NCI-H526 treated with DMSO at 0.1 percent for 48 hours (cell line): ENCODE data around the gene LEMD2.

Experiments used
- DNase-seq: peaks from one replicate; lab custom pipeline; 2025; lab: John Stamatoyannopoulos, UW

LEMD2 gene

DNA sequence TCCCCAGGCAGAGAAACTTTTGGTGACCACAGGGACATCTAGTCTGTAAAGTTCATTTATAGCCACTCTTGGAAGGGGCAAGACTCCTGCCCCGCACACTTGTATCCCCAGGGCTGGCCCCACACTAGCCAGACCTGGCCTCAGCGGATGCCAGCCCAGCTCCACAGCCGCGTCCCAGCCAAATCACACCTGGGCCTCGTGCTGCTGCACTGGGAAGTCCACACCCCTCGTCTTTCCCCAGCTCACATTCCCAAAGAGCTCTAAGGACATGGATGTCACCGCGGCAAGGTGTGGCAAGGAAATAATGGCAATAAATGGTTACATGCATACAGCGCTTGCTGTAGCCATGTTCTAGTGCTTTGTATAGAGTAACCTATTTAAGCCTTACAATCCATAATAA, 50.8 kb downstream of the LEMD2 start:
- no peak for DNase-seq

GRCh38 chr6:33737267-33738026, 51.5 kb downstream of the LEMD2 start:
- no peak for DNase-seq

DNA sequence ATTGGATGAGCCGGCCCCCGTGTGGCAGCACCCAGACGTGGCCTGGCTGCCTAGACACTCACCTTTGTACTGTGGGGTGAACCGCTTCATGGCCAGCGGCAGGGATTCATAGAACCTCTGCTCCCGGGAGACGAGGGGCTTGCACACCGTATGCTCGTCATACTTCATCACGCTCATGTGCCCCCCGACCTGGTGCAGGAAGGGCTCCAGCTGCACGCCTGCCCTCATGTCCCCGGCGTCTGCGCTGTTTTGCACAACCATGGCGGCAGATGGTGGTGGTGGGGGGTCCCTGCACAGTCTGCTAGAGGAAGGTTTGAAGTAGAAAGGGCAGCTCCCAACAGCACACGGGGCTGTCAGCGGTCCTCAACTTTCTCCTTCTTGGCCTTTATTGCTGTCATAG, 53.7 kb downstream of the LEMD2 start:
- no peak for DNase-seq

GRCh38 chr6:33733709-33734007, 55.3 kb downstream of the LEMD2 start:
- DNase-seq, result no peak

DNA sequence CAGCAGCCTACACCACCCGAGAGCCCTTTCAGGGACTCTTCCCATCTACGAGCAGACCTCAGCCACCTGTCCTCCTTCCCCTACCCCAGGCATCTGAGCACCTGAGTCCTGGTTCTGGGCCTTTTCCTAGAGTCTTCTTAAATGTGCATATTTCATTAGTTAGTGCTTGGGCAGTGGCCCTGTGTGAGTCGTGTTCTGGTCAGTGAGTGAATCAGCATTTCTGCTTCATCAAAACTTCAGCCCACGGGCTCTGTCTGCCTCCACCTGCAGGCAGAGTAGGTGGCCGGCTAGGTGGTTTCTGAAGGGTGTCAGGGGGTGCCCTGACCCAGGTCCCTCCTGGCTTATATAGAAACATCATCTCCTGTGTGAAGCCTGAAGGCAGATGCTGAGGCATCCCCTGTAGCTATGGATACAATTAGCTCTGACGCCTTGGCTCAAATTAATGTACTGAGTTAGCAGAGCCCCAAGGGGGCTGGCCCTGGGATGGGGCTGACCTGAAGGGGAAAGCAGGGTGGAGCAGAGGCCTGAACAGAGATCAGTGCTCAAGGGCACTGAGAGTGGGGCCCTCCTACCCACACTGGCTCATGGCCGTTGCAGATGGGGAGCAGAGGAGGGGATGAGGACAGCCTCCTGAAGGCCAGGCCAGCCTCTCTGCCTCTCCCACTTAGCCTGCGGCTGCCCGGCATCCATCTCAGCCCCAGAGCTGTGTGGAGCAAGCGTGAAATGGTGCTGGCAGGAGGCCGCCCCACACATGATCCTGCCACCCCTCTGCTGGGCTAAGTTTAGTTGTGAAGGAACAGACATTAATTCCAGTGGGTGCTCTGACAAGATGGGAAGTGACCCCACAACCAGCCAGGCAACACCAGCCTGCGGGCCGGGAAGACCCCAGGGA, 55.9 kb downstream of the LEMD2 start:
- no peak for DNase-seq

- DNase-seq, result no peak
These were observed 56.5 kb downstream of the LEMD2 start for GRCh38 chr6:33732385-33732784.

GRCh38 chr6:33731751-33732282, 57.1 kb downstream of the LEMD2 start:
- no peak for DNase-seq

DNA sequence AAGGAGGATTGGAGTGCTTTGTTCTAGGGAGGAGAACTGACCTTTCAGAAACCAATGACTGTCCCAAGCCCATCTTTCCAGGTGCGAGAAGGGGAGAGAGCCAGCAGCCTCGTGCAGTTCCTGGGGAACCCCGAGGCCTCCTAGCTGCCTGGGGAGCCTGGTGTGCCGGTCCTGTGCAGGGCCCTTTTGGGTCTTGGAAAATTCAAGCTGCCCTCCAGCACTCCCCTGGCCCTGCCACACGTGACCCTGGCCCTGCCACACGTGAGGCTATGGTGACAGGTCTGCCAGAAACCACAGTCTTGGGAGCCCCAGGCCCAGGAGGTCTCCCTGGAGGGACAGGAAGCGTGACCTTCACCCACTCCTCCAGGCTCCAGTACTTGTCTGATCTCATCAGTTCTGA, 57.9 kb downstream of the LEMD2 start:
- DNase-seq, result no peak

GRCh38 chr6:33730611-33731010, 58.3 kb downstream of the LEMD2 start:
- DNase-seq, result no peak

DNA sequence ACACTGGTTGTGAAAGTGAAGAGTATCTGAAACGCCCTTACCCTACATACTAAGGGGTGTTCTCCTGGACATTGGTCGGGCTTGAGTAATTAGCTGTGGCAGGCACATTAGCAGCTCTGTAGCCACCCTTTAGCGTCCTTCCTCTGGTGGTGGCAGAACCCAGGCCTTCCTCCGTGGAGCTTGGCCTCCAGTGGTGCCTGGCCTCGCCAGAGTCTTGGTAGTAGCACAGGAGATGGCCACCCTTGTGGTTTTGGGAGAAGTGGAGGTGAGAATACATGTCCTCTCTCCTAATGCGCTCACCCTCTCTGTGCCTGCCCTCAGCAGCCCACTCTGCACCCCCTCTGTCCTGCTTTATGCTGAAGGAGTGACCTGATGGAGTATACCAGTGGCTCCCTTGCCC, 59.9 kb downstream of the LEMD2 start:
- DNase-seq, result no peak

DNA sequence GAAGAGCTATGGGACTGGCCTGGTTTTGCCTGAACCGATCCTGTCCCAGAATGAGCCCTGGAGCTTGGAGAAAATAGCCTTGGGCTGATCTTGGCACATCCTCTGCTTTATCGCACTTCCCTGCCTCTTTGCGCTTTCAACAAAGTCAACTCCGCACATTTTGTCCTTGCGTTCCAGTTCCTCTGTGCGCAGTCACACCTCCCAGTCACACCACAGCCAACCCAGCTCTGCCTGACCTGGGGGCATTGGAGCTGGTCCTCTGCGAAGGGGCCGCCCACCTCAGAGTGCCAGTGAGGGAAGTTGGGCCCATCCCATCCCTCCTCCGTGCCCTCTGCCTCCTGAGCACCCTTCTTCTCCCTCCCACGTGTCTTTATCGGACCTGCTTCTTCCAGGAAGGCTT, 60.5 kb downstream of the LEMD2 start:
- no peak for DNase-seq

GRCh38 chr6:33727932-33728331, 61.0 kb downstream of the LEMD2 start:
- no peak for DNase-seq

GRCh38 chr6:33727126-33727525, 61.8 kb downstream of the LEMD2 start:
- no peak for DNase-seq

DNA sequence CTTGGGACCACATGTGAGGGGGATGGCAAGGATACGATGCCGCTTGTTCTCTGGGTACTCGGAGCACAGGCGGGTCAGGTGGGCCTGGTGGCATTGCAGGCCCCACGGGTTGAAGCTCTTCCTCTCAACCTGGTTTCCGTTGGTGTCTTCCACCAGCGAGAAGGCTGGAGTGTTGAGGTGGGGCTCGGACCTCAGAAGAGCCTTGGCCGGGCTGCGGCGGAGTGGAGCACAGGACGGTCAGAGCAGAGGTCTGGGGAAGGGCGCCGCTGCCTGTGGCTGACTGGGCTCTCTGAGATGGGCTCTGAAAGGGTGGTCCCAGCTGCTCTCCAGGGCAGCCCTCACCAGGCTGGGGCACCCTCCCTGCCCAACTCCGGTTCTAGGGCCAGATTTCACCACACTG, 62.2 kb downstream of the LEMD2 start:
- no peak for DNase-seq

- DNase-seq, result no peak
These were observed 62.8 kb downstream of the LEMD2 start for GRCh38 chr6:33725891-33726673.

DNA sequence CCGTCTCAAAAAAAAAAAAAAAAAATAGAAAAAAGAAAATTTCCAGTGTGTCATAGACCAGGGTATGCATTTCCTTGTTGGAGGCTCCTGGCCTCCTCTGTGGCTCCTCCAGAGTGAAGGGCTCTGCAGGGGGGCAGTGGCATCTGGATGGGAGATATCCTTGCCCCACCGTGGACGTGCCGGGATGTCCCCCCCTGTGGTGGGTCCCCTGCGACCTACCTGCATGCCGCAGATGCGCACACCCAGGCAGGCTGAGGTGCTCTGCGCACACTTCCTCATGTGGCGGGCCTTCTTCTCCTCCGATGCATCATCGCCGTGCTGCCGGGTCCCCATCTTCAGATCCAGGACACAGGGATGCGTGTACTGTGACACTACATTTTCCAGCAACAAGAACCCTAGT, 63.7 kb downstream of the LEMD2 start:
- no peak for DNase-seq

DNA sequence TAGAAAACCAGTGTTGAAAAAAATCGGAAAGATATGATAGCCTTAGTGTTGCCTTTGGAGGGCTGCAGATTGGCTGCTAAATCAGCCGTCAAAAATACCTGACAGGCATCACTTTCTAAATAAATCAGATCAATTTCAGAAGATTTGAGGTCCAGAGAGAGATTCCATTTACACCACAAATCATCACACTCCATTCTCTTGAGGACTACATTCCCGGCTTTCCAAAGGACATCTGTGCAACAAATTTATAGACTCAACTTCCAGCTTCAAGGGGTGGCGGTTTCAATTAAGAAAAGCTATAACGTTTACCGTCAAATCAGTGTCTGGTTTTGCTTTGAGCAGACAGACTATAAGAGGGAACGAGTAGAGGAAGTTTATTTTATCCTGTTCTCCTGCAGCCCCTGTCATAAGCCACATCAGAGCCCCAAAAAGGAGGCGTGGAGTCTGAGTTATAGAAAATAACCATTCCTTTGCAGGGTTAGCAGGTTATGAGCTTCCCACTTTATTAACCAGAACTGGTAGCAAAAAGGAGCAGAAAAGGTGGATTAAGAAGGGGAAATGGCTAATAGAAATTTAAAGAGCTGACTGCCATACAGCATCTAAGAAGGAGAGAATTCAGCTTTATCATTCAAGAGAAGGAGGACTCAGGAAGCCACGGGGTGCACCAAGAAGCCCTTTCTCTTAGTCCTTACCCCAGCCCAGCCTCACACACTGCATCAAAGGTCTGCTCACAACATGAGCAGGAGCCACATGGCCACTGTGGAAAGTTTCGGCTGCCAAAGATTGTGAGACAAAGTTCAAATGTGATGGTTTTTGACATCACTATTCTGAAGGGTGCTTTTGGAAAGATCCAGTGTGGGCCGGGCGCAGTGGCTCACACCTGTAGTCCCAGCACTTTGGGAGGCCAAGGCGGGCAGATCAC, 64.6 kb downstream of the LEMD2 start:
- DNase-seq, result no peak

- no peak for DNase-seq
These were observed 65.4 kb downstream of the LEMD2 start for GRCh38 chr6:33723371-33724085.

GRCh38 chr6:33722103-33722623, 66.8 kb downstream of the LEMD2 start:
- peak; percentile 21 for DNase-seq

DNA sequence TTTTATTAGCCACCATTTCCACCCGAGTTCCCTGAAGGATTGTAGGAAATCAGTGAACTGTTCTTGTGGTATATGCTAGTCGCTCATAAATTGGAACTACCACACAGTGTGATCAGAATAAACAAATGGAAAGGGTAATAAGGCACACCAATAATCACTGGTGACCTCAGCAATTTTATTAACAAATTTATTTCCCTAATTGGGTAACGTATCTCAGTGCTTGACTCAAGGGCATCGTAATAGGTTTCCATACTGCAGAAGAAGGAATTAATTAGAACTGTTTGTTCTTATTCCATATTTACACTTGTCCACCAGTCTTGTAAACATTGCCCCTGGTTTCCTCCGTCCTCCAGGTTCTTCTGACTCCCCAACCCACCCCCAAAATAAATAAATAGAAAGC, 67.4 kb downstream of the LEMD2 start:
- DNase-seq, result peak; percentile 96
